Suprapubic skin (tissue), 3 donors: ENCODE results near the gene ACTC1.

ENCODE experiments used
- POLR2AphosphoS5 ChIP-seq, 3 donors: sonication (generic); formaldehyde crosslinking; IDR thresholded peaks; one replicate each; pipeline ENCODE4 v1.6.1; 2017; ENCODE audit warnings: antibody characterized with exemption in 3 of 3
- TF ChIP-seq, protein P1 (sequence below), 2 donors: fragments of 200-600 bp in 1 of 2; fragments of 450-650 bp in 1 of 2; sonication (generic) in 1 of 2; IDR thresholded peaks; one replicate each; pipeline ENCODE4 v1.5.1; 2016 to 2019; ENCODE audit warnings: antibody characterized with exemption in 2 of 2, mild to moderate bottlenecking in 1 of 2, moderate library complexity in 1 of 2

DNA sequence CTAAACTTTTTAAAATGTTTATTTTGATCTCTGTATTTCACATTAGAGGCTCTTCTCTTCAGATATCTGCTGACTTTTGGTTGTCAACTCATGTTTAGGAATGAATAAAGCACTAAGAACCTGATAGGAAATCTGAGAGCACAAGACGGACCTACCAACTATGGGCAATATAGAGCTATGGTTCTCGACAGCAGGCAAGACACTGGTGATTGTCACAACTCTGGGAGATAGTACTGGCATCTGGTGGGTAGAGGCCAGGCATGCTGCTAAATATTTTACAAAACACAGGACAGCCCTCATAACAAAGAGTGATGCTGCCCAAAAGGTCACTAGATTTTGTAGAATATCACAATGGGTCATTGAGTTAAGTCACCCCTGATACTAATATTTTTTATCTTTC lies 23.0 kb downstream of the ACTC1 start:
- no peak for TF ChIP-seq POLR2AphosphoS5 (IDR thresholded peaks at IDR 0.05)
- TF ChIP-seq, protein P1, sequence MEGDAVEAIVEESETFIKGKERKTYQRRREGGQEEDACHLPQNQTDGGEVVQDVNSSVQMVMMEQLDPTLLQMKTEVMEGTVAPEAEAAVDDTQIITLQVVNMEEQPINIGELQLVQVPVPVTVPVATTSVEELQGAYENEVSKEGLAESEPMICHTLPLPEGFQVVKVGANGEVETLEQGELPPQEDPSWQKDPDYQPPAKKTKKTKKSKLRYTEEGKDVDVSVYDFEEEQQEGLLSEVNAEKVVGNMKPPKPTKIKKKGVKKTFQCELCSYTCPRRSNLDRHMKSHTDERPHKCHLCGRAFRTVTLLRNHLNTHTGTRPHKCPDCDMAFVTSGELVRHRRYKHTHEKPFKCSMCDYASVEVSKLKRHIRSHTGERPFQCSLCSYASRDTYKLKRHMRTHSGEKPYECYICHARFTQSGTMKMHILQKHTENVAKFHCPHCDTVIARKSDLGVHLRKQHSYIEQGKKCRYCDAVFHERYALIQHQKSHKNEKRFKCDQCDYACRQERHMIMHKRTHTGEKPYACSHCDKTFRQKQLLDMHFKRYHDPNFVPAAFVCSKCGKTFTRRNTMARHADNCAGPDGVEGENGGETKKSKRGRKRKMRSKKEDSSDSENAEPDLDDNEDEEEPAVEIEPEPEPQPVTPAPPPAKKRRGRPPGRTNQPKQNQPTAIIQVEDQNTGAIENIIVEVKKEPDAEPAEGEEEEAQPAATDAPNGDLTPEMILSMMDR (IDR thresholded peaks at IDR 0.05): no peak
